Endothelial cell of umbilical vein (primary cell): ENCODE results near the gene KHNYN. TPM values are rescaled to one million over a fixed set of nuclear protein-coding genes. Genes with fewer than 3 reads are reported as not detected.
"Not testable (repeated sequence)": the region's sequence is repeated elsewhere in the genome, so short reads cannot be mapped to it uniquely, and the experiment has no call there.

Experiments
- BruUV-seq: library from RNA; stranded (reverse); fragments of 400-500 nt; replicated peaks from 2 replicates; lab custom pipeline; 2021; lab: Mats Ljungman, UMichigan
- CTCF ChIA-PET: fragments of 300-600, 350-600 bp; sonication (Branson Sonifier 250); formaldehyde crosslinking; loops from one replicate; lab custom pipeline; 2021; ENCODE audit warnings: antibody characterized with exemption, inconsistent platforms; lab: Charles Lee
- POLR2A ChIA-PET: fragments of 300-600, 350-600 bp; sonication (Branson Sonifier 250); formaldehyde crosslinking; loops from one replicate; lab custom pipeline; 2021; ENCODE audit warnings: antibody characterized with exemption, inconsistent platforms; lab: Charles Lee
- DNase-seq: peaks from one replicate; pipeline ENCODE4 v3.0.0-alpha.2; 2011; ENCODE audit warnings: low read depth, low spot score
- FAIRE-seq: peaks from 2 replicates; lab custom pipeline; 2011; peaks lifted over from hg19 to GRCh38; lab: Jason Lieb, UNC
- H2AFZ ChIP-seq: 2 replicates; pipeline ENCODE4 v1.6.0; 2012; ENCODE audit warnings: low read depth, low read length, control low read depth, inconsistent platforms
- H3K27ac ChIP-seq: 2 replicates; pipeline ENCODE4 v1.5.1; 2011; ENCODE audit warnings: low read depth, mild to moderate bottlenecking, control low read depth, low read length, moderate library complexity; ENCODE audit not compliant: insufficient read depth
- H3K27me3 ChIP-seq, 2 experiments: 2 replicates each; pipeline versions ENCODE4 v1.6.0 to v1.6.1; 2011; ENCODE audit warnings: low read length in 2 of 2, mixed read lengths in 1 of 2; ENCODE audit not compliant: control insufficient read depth in 2 of 2, insufficient read depth in 2 of 2
- H3K36me3 ChIP-seq, 2 experiments: 2 replicates in 1 of 2; 3 replicates in 1 of 2; pipeline ENCODE4 v1.5.1; 2011; ENCODE audit warnings: low read length in 2 of 2, mild to moderate bottlenecking in 1 of 2, moderate library complexity in 1 of 2; ENCODE audit not compliant: control insufficient read depth in 2 of 2, insufficient read depth in 2 of 2; ENCODE audit errors: extremely low read depth in 1 of 2
- H3K4me1 ChIP-seq: 3 replicates; pipeline ENCODE4 v1.5.1; 2011; ENCODE audit warnings: mild to moderate bottlenecking, low read length; ENCODE audit not compliant: control insufficient read depth, insufficient read depth; ENCODE audit errors: extremely low read depth
- H3K4me2 ChIP-seq: 2 replicates; pipeline ENCODE4 v1.6.1; 2011; ENCODE audit warnings: low read length, control low read depth, mixed read lengths; ENCODE audit not compliant: insufficient read depth
- H3K4me3 ChIP-seq, 3 experiments: fragments of 200-600 bp in 1 of 3; sonication (generic), shearing (Covaris generic) in 1 of 3; replicated peaks in 1 of 3; 2 replicates each; pipeline ENCODE4 v1.5.1; 2011 to 2016; ENCODE audit warnings: control low read depth in 3 of 3, low read length in 3 of 3, mild to moderate bottlenecking in 2 of 3, inconsistent platforms in 1 of 3, low read depth in 1 of 3, moderate library complexity in 1 of 3; ENCODE audit not compliant: insufficient read depth in 1 of 3
- H3K79me2 ChIP-seq: 2 replicates; pipeline ENCODE4 v1.6.0; 2012; ENCODE audit warnings: low read length, inconsistent platforms; ENCODE audit not compliant: control insufficient read depth, insufficient read depth
- H3K9ac ChIP-seq: replicated peaks from 2 replicates; pipeline ENCODE3; 2011; ENCODE audit warnings: low read length, control low read depth; ENCODE audit not compliant: insufficient read depth; ENCODE audit errors: extremely low read depth
- H3K9me1 ChIP-seq: replicated peaks from 3 replicates; pipeline ENCODE4 v1.6.0; 2011; ENCODE audit warnings: mild to moderate bottlenecking, low read length; ENCODE audit not compliant: control insufficient read depth, insufficient read depth; ENCODE audit errors: extremely low read depth
- H3K9me3 ChIP-seq: replicated peaks from 2 replicates; pipeline ENCODE4 v1.5.1; 2012; ENCODE audit warnings: low read length, inconsistent platforms; ENCODE audit not compliant: control insufficient read depth, insufficient read depth
- H4K20me1 ChIP-seq: replicated peaks from 2 replicates; pipeline ENCODE3; 2011; ENCODE audit warnings: mild to moderate bottlenecking, low read length; ENCODE audit not compliant: control insufficient read depth, insufficient read depth; ENCODE audit errors: extremely low read depth
- FOS ChIP-seq: IDR thresholded peaks from 2 replicates; pipeline ENCODE4 v1.6.1; 2011; ENCODE audit warnings: mild to moderate bottlenecking, low read length, moderate library complexity, borderline replicate concordance; ENCODE audit not compliant: insufficient read depth
- GATA2 ChIP-seq: IDR thresholded peaks from 2 replicates; pipeline ENCODE4 v1.7.0; 2011; ENCODE audit warnings: low read depth, mild to moderate bottlenecking, moderate library complexity, mixed read lengths, low read length; ENCODE audit not compliant: insufficient read length, insufficient read depth
- POLR2A ChIP-seq: IDR thresholded peaks from 2 replicates; pipeline ENCODE4 v1.6.1; 2012; ENCODE audit warnings: low read depth, mild to moderate bottlenecking, control low read depth, low read length
- dilution Hi-C: fragments of 300-500 bp; cut with MboI; formaldehyde crosslinking; loops from one replicate; pipeline ENCODE4 v1.15.0; 2019; ENCODE audit warnings: low sequenced_read_pairs; ENCODE audit not compliant: extremely low pct_ligation_motif_present
- intact Hi-C: fragments of 100-400 bp; cut with micrococcal nuclease; formaldehyde crosslinking; loops from one replicate; pipeline ENCODE4 v1.10.0; 2022
- polyA plus RNA-seq, 4 experiments: library from polyadenylated mRNA; depleted of rRNA in 3 of 4; stranded (reverse) in 3 of 4; unstranded in 1 of 4; fragments of >200 nt; gene quantifications; 2 replicates each; pipeline versions ENCODE4 v1.2.1 to v1.2.3, GENCODE V29; 2011 to 2012; ENCODE audit warnings: missing spikeins in 1 of 4
- total RNA-seq: library from RNA; stranded (reverse); gene quantifications from 2 replicates; pipeline ENCODE4 v1.2.3, GENCODE V29; 2021

The KHNYN gene
- total and polyA plus RNA-seq, 2 donors (not counting 3 experiments of a cell fraction or from before 2014, with no cell fraction given): 25.4 to 63.3 TPM

GRCh38 chr14:24443053-24443665 lies 13.4 kb downstream of the KHNYN start:
- peak overlapping the region; percentile 94 for H3K4me2 ChIP-seq
- H3K79me2 ChIP-seq: peaks cover 2% of the 10 kb centered on the region
- intact Hi-C loops (loop anchor here (10.0 kb wide), 1 partner anchor 952 kb away; no protein-coding TSS in a partner anchor), dilution Hi-C loops (no loop called here)
- FAIRE-seq: no peak
- H2AFZ ChIP-seq: peak overlapping the region; percentile 35
- H3K9me1 ChIP-seq: no peaks in the 10 kb centered on the region
- peak overlapping the region; percentile 97 for H3K9ac ChIP-seq
- peaks cover 3 to 13% of the 10 kb centered on the region in 2 experiments for H3K36me3 ChIP-seq
- BruUV-seq: TSS peak; percentile 61
- H3K9me3 ChIP-seq: no peaks in the 10 kb centered on the region
- ChIA-PET CTCF (no interaction called here), POLR2A (no interaction called here)
- H3K4me1 ChIP-seq: peaks cover 18% of the 10 kb centered on the region
- TF ChIP-seq POLR2A (peak; percentile 81), FOS (no peak), GATA2 (no peak)
- H3K4me3 ChIP-seq: peak overlapping the region; percentile 74 to 88 (median 76)
- no peaks in the 10 kb centered on the region for H4K20me1 ChIP-seq
- H3K27me3 ChIP-seq: no peaks in the 10 kb centered on the region
- peak overlapping the region; percentile 98 for H3K27ac ChIP-seq
- peak; percentile 34 for DNase-seq

GRCh38 chr14:24450828-24451227 lies 21.1 kb downstream of the KHNYN start:
- FAIRE-seq, H3K79me2 ChIP-seq, H3K4me3 ChIP-seq, DNase-seq, BruUV-seq, POLR2A ChIA-PET, H3K9me3 ChIP-seq, H3K27me3 ChIP-seq, H3K4me2 ChIP-seq, CTCF ChIA-PET, H4K20me1 ChIP-seq, H3K36me3 ChIP-seq, H3K27ac ChIP-seq, H3K4me1 ChIP-seq, intact Hi-C loops, H3K9ac ChIP-seq, H2AFZ ChIP-seq, dilution Hi-C loops, H3K9me1 ChIP-seq: not testable (repeated sequence)
